Cardiac fibroblast (primary cell): Measurements from ENCODE around the gene FXYD2.

Source experiments
- DNase-seq, 2 donors: peaks; one replicate each; pipeline versions ENCODE4 v3.0.0 to v3.0.0-alpha.2; 2010; ENCODE audit warnings: low read depth in 2 of 2
- H3K4me3 ChIP-seq, 2 donors: replicated peaks in 1 of 2; 1 replicate in 1 of 2; 2 replicates in 1 of 2; pipeline ENCODE4 v1.5.1; 2011; ENCODE audit warnings: low read depth in 2 of 2, low read length in 2 of 2, mild to moderate bottlenecking in 2 of 2, moderate library complexity in 1 of 2
- TF ChIP-seq, protein P1 (sequence below): IDR thresholded peaks from one replicate; pipeline ENCODE4 v1.5.1; 2011; ENCODE audit warnings: low read depth, mild to moderate bottlenecking, low read length, inconsistent platforms

Gene FXYD2

DNA sequence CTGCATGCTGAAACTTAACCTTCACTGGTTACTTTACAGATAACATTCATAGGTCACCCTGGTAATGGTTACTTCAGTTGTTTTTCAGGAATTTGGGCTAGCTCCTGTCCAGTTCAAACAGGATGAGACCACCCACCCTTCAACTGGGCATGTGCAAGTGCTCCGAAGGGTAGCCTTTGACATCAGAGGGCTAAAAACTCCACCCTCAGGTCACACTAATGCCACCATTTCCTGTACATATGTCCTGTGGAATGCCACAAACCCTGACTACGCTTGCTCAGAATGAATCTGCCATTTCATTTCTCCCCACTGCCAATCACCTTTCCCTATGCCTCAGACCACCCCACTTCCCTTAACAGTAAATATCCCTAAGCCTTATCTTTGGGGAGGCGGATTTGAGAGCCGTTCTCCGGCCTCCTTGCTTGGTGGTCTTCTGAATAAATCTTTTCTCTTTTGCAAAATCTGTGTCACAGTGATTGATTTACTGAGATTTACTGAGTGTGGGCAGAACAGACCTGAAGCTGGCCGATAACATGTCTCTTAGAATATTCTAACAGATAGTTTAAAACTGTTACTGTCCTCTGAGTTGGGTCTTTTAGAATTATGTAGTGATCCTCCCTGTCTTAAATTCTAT lies 25.4 kb upstream of the FXYD2 start:
- TF ChIP-seq, protein P1, sequence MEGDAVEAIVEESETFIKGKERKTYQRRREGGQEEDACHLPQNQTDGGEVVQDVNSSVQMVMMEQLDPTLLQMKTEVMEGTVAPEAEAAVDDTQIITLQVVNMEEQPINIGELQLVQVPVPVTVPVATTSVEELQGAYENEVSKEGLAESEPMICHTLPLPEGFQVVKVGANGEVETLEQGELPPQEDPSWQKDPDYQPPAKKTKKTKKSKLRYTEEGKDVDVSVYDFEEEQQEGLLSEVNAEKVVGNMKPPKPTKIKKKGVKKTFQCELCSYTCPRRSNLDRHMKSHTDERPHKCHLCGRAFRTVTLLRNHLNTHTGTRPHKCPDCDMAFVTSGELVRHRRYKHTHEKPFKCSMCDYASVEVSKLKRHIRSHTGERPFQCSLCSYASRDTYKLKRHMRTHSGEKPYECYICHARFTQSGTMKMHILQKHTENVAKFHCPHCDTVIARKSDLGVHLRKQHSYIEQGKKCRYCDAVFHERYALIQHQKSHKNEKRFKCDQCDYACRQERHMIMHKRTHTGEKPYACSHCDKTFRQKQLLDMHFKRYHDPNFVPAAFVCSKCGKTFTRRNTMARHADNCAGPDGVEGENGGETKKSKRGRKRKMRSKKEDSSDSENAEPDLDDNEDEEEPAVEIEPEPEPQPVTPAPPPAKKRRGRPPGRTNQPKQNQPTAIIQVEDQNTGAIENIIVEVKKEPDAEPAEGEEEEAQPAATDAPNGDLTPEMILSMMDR, result no peak
- no peak for DNase-seq
- no peak overlapping the region for H3K4me3 ChIP-seq

DNA sequence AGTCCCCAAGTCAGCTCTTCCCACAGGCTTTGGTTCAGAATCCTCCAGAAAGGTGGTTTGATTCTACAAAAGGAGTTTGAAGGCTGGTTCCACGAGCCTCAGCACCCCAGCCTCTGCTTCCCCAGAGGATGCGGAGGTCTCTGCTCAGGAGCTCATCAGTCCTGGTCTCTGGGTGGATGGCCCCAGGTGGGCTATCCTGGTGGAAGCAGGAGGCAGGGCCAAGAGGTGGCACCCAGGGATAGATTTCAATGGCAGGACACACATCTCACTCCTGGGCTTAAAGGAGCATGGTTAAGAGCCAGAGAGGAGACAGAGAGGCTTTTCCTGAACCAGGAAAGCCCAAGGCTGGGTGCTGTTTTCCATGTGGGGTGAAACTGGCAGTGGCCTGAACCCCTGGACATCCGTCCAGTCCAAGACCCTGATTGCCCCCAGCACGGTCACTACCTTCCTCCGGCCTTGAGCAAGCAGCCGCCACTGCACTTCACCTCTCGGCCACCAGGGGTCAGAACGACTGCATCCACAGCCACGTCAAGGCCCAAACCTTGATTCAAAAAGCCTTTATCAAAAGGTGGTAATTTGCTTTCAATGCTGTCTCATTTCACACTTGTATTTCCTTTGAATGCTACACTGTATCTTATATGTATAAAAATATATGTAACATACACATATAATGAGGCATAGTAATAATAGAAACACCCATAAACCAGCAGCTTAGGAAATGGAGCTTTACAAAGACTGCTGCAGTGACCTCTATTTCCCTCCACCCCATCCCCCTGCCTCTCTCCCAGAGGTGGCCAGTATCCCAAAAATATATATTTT lies 19.3 kb upstream of the FXYD2 start:
- TF ChIP-seq, protein P1, result peak; percentile 97
- DNase-seq, result peak; percentile 77 to 78
- H3K4me3 ChIP-seq, result no peak overlapping the region

DNA sequence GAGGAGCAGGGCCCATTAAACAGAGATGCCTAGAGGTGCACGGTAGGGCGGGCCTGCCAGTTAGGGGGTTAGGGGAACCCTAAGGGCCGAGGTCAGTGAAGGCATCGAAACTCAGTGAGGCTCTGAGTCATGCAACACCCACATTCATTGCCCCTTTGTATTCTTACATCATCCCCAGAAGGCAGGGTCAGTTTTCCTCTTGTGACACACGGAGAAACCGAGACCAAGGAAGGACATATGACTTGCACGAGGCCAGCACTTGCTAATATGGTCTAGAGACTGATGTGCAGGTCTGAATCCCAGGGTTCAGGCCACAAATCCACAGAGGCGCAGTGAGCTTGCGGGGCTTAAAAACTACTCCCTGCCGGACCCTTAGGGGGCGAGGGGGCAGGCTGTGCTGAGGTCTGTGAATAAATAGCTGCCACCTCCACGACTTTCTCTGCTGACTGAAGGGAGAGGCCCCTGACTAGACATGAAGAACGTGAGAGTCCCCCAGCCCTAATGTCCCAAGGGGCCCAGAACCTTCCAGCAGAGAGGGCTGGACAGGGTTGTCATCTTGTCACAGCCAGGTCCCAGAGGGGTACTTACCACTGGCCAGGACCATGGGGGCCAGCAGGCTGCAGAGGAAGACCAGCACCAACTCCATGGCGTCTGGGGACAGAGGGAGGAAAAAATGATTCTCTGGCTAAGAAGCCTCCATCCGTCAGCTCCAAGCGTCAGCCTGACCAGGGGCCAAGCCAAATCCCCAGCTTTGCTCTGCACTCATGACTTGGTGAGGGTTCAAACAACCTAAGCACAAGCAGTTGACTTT lies 17.8 kb upstream of the FXYD2 start:
- TF ChIP-seq, protein P1, result no peak
- DNase-seq, result no peak

DNA sequence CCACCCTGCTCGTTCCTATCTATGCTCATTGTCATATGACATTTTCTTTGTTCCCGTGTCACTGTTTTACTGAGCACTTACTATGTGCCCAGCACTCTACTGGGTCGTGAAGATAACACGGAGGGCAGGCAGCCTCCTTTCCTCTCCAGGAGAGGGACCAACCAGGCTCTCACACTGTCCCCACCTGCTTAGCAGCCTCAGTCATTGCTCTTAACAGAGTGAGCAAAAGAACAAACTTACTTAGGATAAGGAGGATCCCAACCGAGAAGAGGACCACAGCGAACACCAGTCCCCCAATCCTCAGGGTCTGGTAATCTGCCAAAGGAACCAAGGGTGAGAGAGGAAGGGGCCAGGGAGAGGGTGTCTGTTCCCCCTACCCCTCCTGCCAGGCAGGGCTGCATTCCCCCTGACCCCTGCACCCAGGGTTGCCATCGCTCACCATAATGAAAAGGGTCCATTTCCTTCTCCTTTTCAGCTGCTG lies 17.0 kb upstream of the FXYD2 start:
- TF ChIP-seq, protein P1, result no peak
- no peak overlapping the region for H3K4me3 ChIP-seq
- no peak for DNase-seq

More for the DNA sequence above, 17.8 kb upstream of the FXYD2 start:
- no peak overlapping the region for H3K4me3 ChIP-seq

DNA sequence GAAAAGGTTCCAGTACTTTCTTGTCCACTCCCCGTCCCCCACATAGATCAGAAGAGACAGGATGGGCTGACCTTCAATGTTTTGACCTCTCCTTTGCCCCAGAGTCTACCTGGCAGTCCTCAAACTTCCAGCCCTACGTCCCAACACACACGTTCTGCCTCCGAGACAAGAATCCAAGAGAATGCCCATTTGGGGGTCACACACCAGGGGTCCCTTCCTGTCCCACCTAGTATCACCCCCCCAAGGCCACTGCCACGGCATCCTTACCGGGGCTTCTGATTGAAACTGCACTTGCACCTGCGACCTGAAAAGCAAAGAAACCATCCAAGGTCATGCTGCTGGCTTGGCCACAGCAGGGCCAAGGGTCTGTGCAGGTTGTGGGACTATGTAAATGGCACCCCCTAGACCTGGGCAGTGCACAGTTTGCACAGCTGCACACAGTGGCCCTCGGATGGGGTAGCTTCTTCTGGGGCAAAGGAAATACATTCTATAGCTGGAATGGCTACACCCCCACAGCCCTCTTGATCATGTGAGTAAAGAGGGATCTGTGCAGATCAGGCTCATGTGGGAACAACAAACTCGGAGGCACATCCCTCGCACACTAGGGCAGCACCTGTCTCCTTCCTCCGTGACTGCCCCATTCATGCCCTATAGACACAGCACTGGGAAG lies 16.5 kb upstream of the FXYD2 start:
- TF ChIP-seq, protein P1, result no peak
- no peak for DNase-seq
- H3K4me3 ChIP-seq, result no peak overlapping the region
